Panc1 (cell line): ENCODE measurements around the gene PRL.

Experiments used
- CTCF ChIP-seq: fragments of 450-650 bp; IDR thresholded peaks from 2 replicates; pipeline ENCODE4 v1.5.1; 2017; ENCODE audit warnings: mild to moderate bottlenecking
- POLR2AphosphoS5 ChIP-seq: IDR thresholded peaks from 2 replicates; pipeline ENCODE4 v1.6.1; 2012; ENCODE audit warnings: mild to moderate bottlenecking, low read depth, low read length, moderate library complexity
- SIN3A ChIP-seq: IDR thresholded peaks from 2 replicates; pipeline ENCODE4 v1.6.1; 2012; ENCODE audit warnings: low read depth, mild to moderate bottlenecking, low read length, moderate library complexity, borderline replicate concordance; ENCODE audit not compliant: insufficient read depth

GRCh38 chr6:22333802-22334201, 37.0 kb upstream of the PRL start:
- TF ChIP-seq CTCF, result no peak
- TF ChIP-seq SIN3A, result no peak
- TF ChIP-seq POLR2AphosphoS5, result no peak
